Caki2 (cell line): Measurements from ENCODE around the gene RANBP10. TPM values are rescaled to one million over a fixed set of nuclear protein-coding genes. Genes with fewer than 3 reads are reported as not detected.
"Not testable (repeated sequence)": the region's sequence is repeated elsewhere in the genome, so short reads cannot be mapped to it uniquely, and the experiment has no call there.

Experiments
- DNase-seq: peaks from one replicate; pipeline ENCODE4 v3.0.0-alpha.2; 2015; ENCODE audit warnings: low read depth
- in situ Hi-C: cut with HindIII; loops from 2 replicates; pipeline ENCODE4 v1.10.0; 2016; ENCODE audit warnings: low sequenced_read_pairs, low pct_unique_long_range_greater_than_20kb, mixed read lengths
- total RNA-seq: library from RNA; depleted of rRNA; stranded (reverse); fragments of >200 nt; shearing (Covaris generic); gene quantifications from 2 replicates; pipeline ENCODE4 v1.2.3, GENCODE V29; 2014; ENCODE audit warnings: low replicate concordance; rRNA removed

RANBP10 gene
- 2.9 and 3.7 TPM in 2 replicates for total RNA-seq

- DNase-seq: peak; percentile 98
- in situ Hi-C loops: no loop called here
Measured at GRCh38 chr16:67806428-67807147, at the start of gene RANBP10, which contains the start of gene TSNAXIP1. RANBP10 (minus strand) TSS chr16:67806560; CDS start chr16:67806536, 24 bp downstream. TSNAXIP1 (plus strand) TSS chr16:67806889; CDS start chr16:67807150, 261 bp downstream.

DNA sequence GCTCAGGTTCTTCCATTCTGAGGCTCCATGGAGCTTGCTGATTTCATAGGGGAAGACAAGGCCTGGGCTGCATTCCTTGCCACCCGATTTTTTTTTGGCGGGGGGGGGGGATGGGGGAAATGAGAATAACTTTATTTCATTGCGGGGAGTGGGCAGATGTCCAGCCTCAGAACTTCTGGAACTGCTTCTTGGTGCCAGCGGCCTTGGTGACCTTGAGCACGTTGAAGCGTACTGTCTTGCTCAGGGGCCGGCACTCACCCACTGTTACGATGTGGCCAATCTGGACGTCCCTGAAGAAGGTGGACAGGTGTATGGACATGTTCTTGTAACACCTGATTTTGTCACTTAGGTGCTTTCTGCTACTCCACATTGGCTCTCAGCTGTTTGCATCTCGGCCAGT, 49.4 kb upstream of the RANBP10 start:
- no peak for DNase-seq
- in situ Hi-C loops: no loop called here

DNA sequence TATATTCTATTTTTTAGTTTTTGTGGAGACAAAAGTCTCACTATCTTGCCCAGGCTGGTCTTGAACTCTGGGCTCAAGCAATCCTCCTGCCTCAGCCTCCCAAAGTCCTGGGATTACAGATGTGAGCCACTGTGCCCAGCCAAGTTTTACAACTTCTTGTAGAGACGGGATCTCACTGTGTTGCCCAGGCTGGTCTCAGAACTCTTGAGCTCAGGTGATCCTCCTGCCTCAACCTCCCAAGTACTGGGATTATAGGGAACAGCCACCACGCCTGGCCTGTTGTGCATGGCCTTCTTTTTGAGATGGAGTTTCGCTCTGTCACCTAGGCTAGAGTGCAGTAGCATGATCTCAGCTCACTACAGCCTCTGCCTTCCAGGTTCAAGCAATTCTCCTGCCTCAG, 47.3 kb upstream of the RANBP10 start:
- in situ Hi-C loops: no loop called here
- DNase-seq: no peak

GRCh38 chr16:67848118-67848517, 41.8 kb upstream of the RANBP10 start:
- in situ Hi-C loops: no loop called here

DNA sequence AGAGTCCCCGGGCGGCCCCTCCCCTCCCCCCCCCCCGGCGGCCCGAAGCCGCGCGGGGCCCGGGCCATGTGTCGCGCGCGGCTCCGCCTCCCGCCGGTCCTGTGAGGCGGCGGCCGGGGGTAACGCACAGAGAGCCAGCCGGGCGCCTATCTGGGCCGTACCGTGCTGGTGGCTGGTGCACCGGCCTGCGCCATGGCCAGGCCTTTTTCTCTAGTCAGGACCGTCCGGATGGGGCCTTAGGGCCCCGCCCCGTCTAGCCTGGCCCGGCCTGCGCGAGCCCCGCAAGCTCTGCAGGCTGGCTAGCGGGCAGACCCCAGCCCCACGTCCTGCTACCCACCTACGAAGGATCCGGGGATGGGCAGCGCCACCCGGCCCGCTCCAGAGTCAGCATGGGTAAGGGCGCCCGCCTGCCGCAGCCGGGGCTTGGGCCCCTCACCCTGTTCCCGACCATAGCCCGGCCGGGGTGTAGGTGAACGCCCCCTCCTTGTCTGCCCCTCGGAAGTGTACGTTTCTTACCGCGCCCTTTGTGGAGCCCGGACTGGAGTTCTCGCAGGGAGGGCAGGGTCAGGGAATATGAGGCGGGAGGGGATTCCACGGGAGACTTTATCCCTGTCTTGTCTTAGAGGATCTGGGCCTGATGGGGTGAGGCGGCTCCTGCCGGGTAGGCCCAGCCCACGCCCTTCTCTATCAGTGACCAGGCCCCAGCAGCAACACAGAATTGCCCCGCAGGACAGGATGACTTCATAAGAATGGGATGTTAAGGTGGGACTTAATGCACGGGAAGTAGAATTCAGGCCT, 40.9 kb upstream of the RANBP10 start, which contains the start of gene CENPT:
Gene CENPT (minus strand): TSS at position 630 of the 798 bp plus-strand sequence. CDS start 13,834 bp downstream, outside the sequence.
- DNase-seq: peak; percentile 49
- in situ Hi-C loops: no loop called here

More at GRCh38 chr16:67848118-67848517, 41.8 kb upstream of the RANBP10 start:
- no peak for DNase-seq

- DNase-seq: peak; percentile 97
- in situ Hi-C loops: no loop called here
Measured at GRCh38 chr16:67846320-67847063, 40.1 kb upstream of the RANBP10 start, which contains the start of gene NUTF2. NUTF2 (plus strand) TSS chr16:67846933; CDS start chr16:67865131, 18,198 bp downstream.

GRCh38 chr16:67846063-67846319, 39.6 kb upstream of the RANBP10 start:
- in situ Hi-C loops: no loop called here
- no peak for DNase-seq

DNA sequence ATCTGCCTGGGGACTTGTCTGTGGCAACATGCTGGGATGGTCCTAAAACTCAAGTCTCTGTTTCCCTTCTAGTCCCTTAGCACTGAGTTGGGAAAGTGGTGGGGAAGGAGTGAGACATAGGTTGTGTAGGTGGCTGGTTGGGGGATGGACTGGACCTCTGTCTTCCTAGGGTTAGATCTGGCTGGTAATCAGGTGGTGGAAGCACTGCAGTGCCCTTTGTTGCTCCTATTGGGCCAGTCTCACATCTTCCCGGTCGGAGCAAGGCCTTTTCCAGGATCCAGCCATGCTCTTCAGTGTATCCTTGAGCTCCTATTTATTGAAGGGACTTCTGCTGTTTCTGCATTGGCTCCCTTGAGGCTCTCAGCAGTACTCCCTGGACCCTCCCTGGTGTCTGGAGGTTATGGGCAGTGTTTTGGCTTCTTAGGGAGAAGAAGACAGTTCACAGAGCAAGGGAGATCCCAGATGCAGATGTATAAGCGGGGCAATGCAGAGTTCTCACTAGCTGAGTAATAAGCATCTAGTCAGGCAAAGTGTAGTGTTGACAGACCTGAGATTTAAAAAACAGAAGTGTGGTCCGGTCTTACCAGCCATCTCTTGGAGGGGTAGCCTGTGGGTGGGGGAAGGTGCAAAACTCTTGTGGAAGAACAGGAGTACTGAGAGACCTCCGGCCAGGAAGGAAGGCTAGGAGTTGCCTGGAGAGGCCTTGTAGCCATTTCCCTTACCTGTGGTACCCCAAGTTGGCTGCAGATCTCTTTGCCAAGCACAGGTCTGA, 39.1 kb upstream of the RANBP10 start:
- in situ Hi-C loops: no loop called here
- peak; percentile 7 for DNase-seq

DNA sequence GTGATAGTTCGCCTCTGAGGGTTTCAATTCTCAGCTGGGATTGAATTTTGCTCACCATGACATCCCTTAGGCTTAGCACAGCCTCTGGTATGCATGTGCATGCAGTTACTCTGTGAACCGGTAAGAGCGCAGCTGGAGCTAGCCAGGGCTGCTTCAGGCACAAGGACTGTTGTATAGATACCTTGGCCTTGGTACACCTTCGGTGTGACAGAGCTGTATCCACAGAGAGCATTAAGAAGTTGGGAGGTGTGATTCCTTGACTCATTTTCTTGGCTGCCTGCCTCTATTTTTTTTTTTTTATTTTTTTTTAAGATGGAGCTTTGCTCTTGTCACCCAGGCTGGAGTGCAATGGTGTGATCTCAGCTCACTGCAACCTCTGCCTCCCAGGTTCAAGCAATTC, 38.1 kb upstream of the RANBP10 start:
- in situ Hi-C loops: no loop called here
- DNase-seq: peak; percentile 43

DNA sequence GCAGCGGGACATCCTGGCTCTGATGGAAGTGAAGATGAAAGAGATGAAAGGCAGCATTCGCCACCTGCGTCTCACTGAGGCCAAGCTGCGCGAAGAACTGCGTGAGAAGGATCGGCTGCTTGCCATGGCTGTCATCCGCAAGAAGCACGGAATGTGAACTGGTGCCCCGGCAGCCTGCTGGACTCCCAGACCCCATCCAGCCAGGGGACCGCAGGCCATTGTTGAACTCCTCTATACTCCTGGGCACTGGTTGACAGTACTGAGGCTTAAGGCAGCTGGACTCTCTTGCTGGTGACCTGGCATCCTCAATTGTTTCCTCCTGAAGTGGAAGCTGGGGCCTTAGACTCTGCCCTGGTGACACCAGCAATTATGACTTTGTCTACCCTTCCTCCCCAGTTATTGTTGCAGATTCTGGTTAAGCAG, 37.0 kb upstream of the RANBP10 start:
- DNase-seq: no peak
- in situ Hi-C loops: no loop called here

DNA sequence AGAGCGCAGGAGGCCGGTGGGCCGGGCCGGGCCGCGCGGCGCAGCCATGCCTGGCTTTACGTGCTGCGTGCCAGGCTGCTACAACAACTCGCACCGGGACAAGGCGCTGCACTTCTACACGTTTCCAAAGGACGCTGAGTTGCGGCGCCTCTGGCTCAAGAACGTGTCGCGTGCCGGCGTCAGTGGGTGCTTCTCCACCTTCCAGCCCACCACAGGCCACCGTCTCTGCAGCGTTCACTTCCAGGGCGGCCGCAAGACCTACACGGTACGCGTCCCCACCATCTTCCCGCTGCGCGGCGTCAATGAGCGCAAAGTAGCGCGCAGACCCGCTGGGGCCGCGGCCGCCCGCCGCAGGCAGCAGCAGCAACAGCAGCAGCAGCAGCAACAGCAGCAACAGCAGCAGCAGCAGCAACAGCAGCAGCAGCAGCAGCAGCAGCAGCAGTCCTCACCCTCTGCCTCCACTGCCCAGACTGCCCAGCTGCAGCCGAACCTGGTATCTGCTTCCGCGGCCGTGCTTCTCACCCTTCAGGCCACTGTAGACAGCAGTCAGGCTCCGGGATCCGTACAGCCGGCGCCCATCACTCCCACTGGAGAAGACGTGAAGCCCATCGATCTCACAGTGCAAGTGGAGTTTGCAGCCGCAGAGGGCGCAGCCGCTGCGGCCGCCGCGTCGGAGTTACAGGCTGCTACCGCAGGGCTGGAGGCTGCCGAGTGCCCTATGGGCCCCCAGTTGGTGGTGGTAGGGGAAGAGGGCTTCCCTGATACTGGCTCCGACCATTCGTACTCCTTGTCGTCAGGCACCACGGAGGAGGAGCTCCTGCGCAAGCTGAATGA, 36.4 kb upstream of the RANBP10 start:
- in situ Hi-C loops: no loop called here
- DNase-seq: no peak

DNA sequence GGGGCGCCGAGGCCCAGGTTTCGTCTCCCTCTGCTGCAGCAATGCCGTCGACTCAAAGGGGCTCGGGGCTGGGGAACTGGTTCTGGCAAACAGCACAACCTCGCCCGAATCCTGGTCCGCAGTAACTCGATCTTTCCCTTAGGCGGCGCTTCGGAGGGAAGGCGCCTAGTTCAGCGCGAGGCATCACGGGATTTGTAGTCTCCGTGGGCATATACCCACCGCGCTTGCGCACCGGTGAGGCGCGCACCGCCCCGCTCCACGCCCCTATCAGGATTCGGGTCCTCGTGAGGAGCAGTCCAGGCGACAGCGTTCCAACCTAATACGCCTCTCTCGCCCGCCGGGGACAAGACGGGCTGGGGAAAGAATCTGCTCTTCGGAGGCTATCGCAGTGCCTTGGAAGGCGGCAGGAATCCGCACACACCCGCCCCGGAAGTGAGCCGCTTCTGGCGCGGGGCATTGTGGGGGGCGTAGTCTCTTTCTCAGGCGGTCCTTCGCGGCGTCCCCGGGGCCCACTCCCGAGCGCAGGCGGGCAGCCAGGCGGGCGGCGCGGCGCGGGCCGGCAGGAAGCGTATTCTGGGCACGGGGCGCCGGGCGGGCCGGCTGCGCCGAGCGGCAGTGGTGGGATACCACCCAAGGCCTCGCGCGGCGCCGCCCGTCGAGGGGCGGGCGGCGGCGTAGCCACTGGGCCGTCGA, 35.6 kb upstream of the RANBP10 start, which contains the start of gene THAP11:
Gene THAP11 (plus strand): TSS at position 505 of the 693 bp plus-strand sequence. CDS start 235 bp downstream, outside the sequence.
- DNase-seq: peak; percentile 91

DNA sequence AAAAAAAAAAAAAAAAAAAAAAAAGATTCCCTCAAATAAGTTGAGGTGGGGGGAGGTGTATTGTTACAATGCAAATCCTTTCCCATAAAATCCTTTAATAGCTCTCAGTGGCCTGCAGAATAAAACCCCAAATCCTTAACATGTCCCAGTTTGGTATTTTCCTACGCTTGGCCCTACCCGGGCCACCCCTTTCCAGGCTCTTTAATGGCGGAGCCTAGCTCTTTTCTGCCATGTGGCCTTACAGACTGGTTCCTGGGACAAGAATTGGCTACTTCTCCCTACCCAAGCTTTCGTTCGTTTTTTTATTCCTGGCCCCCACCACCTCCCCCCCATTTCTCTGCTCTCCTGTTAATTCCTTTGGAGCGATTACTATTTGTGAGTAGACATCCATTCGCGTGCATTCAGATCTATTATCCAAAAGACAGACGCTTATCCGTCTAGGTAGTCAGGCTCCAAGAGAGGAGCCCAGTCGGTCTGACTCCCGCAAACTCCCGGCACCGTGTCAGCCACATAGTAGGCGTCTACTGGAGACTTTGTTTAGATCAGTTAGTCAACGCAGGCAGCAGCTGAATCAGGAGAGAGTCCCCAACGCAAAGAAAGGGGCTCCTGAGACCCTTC, 34.9 kb upstream of the RANBP10 start:
- in situ Hi-C loops: no loop called here
- no peak for DNase-seq

More for the DNA sequence above, 35.6 kb upstream of the RANBP10 start, which contains the start of gene THAP11:
- in situ Hi-C loops: no loop called here

GRCh38 chr16:67837811-67838210, 31.5 kb upstream of the RANBP10 start:
- no peak for DNase-seq
- in situ Hi-C loops: no loop called here

DNA sequence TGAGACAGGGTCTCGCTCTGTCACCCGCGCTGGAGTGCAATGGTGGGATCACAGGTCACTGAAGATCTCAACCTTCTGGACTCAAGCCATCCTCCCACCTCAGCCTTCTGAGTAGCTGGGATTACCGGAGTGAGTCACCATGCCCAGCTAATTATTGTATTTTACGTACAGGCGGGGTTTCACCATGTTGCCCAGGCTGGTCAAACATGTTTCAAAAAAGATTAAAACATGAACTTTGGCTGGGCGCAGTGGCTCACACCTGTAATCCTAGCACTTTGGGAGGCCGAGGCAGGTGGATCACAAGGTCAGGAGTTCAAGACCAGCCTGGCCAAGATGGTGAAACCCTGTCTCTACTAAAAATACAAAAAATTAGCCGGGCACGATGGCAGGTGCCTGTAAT, 30.8 kb upstream of the RANBP10 start:
- DNase-seq, in situ Hi-C loops: not testable (repeated sequence)

DNA sequence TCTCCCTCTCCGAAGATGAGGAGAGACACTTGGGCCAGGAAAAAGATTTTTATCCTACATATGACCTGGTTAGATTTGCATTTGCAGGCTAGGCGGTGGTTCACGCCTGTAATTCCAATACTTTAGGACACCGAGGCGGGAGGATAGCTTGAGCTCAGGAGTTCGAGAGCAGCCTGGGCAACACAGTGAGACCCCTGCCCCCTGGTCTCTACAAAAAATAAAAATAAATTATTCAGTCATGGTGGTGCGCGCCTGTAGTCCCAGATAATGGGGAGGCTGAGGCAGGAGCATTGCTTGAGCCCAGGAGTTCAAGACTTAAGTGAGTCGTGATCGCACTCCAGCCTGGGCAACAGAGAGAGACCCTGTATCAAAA, 27.9 kb upstream of the RANBP10 start:
- in situ Hi-C loops: no loop called here
- no peak for DNase-seq
